DMS79 (cell line): ENCODE results near the gene HBZ.
A peak's percentile ranks its signal among the peaks of the same experiment; 100 is the strongest.
"Not testable (repeated sequence)": the region's sequence is repeated elsewhere in the genome, so short reads cannot be mapped to it uniquely, and the experiment has no call there.

Experiments
- DNase-seq: peaks from one replicate; lab custom pipeline; 2025; lab: John Stamatoyannopoulos, UW

The HBZ gene

GRCh38 chr16:164827-165538 lies 12.5 kb downstream of the HBZ start:
- DNase-seq = no peak

- DNase-seq = no peak
These were observed 13.3 kb downstream of the HBZ start, which contains the start of gene HBM for GRCh38 chr16:165539-166374. HBM (plus strand) TSS chr16:165978; CDS start chr16:165998, 20 bp downstream.

GRCh38 chr16:166375-167121 lies 14.1 kb downstream of the HBZ start:
- DNase-seq = no peak

GRCh38 chr16:167122-167690 lies 14.8 kb downstream of the HBZ start:
- no peak for DNase-seq

- DNase-seq = peak; percentile 27
These were observed 16.0 kb downstream of the HBZ start for GRCh38 chr16:168424-168823.

GRCh38 chr16:169014-169413 lies 16.6 kb downstream of the HBZ start:
- DNase-seq = no peak

GRCh38 chr16:170088-170507 lies 17.7 kb downstream of the HBZ start:
- DNase-seq = not testable (repeated sequence)

- no peak for DNase-seq
These were observed 18.3 kb downstream of the HBZ start for GRCh38 chr16:170788-171187.

- not testable (repeated sequence) for DNase-seq
These were observed 20.0 kb downstream of the HBZ start, which contains the start of gene HBA2 for GRCh38 chr16:172374-172941. HBA2 (plus strand) TSS chr16:172876; CDS start chr16:172913, 37 bp downstream.

- DNase-seq = not testable (repeated sequence)
These were observed 20.9 kb downstream of the HBZ start for GRCh38 chr16:173211-173854.

- not testable (repeated sequence) for DNase-seq
These were observed 21.7 kb downstream of the HBZ start for GRCh38 chr16:173928-174769.

- DNase-seq = no peak
These were observed 22.8 kb downstream of the HBZ start for GRCh38 chr16:175011-175949.

- DNase-seq = not testable (repeated sequence)
These were observed 23.6 kb downstream of the HBZ start for GRCh38 chr16:176006-176405.

- DNase-seq = not testable (repeated sequence)
These were observed 24.3 kb downstream of the HBZ start, which contains the start of gene HBA1 for GRCh38 chr16:176477-177382. HBA1 (plus strand) TSS chr16:176680; CDS start chr16:176717, 37 bp downstream.

GRCh38 chr16:177394-177822 lies 25.0 kb downstream of the HBZ start:
- no peak for DNase-seq

GRCh38 chr16:177981-178667 lies 25.7 kb downstream of the HBZ start:
- no peak for DNase-seq

GRCh38 chr16:178668-179015 lies 26.2 kb downstream of the HBZ start:
- DNase-seq = no peak
